ENCODE results near the gene PPP4R2.

DNA sequence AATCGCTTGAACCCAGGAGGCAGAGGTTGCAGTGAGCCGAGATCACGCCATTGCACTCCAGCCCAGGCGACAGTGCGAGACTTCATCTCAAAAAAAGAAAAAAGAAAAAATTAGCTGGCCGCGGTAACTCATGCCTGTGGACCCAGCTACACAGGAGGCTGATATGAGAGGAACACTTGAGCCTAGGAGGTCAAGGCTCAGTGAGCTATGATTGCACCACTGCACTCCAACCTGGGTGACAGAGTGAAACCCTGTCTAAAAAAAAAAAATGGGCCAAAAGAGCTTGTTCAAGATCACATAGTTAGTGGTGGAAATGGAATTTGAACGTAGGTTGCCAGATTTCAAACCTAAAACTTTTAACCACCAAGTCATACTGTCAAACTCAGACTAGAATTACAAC lies 46.2 kb upstream of the PPP4R2 start:
- TF ChIP-seq POLR2A (IDR thresholded peaks at IDR 0.05) (no peak), POLR2AphosphoS5 (IDR thresholded peaks at IDR 0.05; ENCODE audit: insufficient read depth in 1 of 2, low read depth in 1 of 2) (no peak)
